Right hindlimb (tissue), 1 donor: ENCODE measurements around the gene ICE2.

ENCODE experiments used
- DNase-seq: peaks from one replicate; pipeline ENCODE4 v3.0.0-alpha.2; 2018

The ICE2 gene

DNA sequence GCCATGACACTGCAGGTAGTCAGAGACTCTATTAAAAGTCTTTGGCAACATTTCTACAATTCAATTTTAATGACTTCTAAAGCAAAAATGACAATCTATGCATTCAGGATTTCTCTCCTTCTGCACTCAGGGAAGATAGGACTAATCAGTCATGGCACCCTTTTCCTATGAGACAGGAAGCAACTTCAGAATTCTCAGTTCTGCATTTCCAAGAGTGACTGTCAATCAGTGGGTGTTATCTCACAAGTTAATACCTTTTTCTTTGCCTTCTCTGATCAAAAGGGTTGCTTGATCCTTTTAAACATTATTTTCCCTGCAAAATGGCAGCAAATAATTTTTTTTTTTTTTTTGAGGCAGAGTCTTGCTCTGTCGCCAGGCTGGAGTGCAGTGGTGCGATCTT, 7.8 kb upstream of the ICE2 start:
- no peak for DNase-seq

DNA sequence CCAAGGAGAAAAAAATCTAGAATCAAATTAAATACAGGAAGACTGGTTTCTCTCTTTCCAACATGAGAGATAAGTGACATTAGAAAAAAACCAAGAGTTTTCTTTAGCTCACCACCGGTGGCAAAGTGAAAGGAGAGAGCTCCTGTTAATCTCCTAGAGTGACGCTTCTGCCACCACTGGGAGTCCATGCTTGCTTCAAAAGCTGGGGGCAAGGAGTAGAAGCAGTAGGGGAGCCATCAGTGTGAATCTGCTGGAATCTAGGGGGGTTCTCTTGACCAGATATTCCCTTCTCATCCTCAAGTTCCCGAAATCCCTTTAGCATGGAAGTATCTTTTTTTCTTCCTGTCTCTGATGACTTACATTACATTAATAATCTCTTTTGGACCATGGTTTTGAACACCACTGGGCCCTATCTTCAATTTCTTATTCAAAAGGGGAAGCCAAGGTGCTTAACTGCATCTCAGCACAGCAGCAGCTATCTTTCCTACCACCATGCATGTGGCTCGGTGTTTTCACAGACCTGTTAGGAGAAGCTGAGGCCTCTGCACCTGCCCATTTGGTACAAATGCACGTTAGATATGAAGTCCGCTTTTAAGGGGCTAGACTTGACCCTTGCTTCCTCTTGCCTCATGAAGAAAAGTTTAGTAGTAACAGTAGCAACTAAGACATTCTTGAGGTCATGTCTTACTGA, 6.6 kb upstream of the ICE2 start:
- DNase-seq: no peak

DNA sequence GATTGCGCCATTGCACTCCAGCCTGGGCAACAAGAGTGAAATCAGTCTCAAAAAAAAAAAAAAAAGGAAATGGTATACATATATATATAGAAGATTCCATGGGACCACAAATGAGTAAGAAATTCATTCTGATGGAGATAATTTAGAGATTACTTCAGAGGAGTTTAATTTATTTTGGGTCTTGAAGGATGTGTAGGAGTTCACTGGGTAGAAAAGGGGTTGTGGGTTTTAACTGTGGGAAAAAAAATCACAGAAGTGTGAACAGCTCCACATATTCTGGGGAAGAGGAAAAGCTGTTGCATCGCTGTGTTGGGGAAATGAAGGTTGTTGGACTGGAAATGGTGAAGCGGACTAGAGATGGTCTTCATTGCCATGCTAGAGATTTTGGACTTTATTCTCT, 4.1 kb upstream of the ICE2 start:
- no peak for DNase-seq

DNA sequence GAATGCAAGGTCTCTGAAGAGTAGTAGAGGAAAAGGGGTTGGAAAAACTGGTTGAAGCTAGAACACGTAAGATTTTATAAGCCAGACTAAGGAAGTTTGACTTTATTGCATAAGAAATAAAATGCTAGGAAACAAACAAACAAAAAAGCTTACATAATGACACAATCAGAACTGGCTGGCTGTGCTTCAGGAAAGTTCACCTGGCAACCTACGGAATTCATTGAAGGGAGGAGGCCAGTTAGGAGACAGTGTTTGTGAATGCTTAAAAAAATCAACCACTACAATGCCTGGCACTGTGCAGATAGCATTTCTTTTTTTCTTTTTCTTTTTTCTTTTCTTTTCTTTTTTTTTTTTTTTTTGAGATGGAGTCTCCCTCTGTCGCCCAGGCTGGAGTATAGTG, 1.9 kb upstream of the ICE2 start:
- DNase-seq: no peak

DNA sequence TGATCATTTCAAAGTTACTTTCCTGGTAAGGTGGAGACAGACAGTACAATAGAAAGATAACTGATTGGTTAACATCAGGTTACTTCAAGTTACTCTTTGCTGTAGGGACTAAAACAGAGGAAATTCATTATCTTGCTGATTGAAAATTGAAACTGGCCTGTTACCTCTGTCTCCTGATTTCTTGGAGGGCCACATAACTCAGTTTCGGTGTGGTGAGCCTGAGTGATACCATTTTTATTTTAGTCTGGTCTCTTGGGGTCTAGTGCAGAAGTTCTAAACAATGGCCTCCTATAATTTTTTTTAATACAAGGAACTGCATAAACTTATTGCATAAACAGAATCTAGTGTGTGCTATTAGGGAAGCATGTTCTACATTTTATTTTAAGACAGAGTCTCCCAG, 1.2 kb upstream of the ICE2 start:
- DNase-seq: no peak

DNA sequence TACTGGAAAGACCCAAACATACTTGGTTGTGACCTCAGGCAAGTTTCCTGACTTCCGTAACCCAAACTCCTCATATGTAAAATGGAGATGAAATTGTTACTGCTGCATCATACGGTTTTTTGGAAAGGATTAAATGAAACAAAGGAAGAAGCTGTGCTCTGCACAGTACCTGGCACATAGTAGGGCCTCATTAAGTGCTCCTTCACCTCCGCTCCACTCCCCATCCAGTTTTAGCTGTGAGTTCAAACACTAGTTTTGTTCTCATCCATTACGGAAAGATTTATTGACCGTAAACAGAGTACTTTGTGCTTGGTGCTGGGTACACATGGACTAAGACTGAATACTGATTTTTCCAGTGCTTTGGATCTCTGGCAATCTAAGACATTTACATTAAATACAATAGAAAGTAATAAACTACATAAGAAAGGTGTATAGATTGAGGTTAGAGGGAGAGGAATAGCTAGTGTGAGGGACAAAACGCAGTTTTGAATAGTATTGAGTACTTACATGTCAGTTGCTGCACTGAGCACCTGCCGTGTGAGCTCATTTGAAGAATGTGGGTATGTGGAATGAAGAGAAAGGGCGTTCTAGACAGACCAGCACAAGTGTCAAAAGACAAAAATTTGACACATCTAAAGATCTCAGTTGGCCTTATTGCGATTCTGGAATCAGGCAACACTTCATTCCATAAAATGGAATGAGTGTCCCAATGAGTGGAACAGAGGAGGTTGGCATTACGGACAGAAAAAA, 594 bp upstream of the ICE2 start:
- DNase-seq: peak; percentile 22

DNA sequence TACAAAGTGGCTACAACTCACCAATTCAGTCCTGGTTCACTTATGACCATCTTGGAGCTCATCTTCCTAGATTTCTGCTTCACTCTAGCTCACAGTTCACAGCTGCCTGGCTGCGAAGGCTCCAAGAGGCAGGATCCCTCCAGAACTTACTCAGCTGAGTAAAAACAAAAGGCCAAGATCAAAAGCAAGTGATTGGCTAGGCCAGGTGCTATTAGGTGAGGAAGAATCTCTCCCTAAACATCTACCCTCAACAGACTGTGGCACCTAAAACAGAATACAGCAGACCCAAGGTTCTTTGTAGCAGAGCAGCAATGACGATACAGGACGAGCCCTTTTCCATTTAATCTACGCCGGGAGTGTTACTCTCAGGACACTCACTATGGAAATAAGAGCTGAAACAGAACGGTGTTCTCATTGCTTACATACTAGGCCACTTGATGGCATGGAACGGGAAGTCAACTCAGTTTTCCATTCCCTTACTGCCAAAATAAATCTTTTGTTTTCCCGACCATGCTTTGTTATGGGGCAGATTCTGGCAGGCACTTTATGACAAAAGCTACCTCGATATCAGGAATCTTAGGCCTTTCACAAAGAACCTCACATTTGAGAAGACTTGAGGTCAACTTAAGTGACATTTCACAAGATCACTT, 901 bp downstream of the ICE2 start:
- peak; percentile 32 for DNase-seq

DNA sequence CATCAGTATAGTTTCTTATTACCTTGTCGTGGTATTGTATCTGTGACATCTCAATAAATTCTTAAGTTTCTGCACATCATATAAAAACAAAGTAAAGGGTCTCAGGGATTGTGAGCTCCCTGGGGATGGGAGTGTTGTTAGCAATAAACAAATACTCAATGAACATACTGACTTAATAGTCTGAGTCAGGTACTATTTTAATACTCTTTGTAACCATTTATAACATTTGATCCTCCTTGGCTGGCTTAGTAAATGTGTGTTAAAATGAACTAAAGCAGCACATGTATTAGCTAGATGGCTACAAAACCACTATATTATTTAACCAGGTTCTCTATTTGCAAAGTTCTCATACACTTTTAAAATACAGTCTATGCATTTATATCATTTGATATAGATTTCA, 1.8 kb downstream of the ICE2 start:
- DNase-seq: no peak

DNA sequence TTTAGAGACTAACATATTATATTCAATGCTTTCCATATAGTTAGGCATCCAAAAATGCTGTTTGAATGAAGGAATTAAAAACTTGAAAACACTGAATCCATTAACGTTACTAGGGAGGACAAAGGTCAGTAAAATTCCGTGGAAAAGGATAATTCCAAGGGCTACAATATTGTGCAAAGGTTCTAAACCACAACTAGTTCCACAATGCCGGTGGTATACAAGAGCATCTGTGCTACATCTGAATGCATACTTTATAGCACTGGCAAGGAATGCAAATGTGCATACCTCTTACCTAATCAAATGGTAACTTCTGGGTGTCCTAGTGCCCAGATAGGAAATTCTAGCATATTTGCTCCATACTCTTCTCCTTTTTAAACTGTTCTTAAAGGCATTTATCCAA, 2.2 kb downstream of the ICE2 start:
- no peak for DNase-seq

DNA sequence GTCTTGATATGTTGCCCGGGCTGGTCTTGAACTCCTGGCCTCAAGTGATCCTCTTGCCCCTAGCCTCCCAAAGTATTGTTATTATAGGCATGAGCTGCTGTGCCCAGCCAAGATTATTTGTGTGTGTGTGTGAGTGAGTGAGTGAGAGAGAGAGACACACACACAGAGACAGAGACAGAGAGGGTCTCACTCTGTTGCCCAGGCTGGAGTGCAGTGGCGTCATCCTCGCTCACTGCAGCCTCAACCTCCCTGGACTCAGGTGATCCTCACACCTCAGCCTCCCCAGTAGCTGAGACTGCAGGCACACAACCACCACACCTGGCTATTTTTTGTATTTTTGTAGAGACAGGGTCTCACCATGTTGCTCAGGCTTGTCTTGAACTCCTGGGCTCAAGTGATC, 5.8 kb downstream of the ICE2 start:
- no peak for DNase-seq

DNA sequence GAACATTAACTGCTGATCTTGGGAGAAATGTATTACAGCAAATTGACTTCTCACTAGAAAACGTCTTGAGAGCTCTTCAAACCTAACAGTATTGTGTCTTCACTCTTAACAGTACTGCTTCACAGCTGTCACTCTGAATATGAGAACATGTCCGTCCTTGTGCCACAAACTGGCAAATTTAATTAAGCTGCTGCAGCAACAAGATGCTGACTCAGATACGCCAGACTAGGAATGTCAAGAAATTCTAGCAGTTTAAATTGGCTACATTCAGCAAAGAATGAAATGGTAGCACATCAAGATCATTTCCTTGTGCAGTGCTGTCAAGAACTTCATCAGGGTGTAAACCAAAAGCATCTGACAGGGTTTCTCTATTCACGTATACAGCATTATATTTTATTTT, 7.6 kb downstream of the ICE2 start:
- no peak for DNase-seq

DNA sequence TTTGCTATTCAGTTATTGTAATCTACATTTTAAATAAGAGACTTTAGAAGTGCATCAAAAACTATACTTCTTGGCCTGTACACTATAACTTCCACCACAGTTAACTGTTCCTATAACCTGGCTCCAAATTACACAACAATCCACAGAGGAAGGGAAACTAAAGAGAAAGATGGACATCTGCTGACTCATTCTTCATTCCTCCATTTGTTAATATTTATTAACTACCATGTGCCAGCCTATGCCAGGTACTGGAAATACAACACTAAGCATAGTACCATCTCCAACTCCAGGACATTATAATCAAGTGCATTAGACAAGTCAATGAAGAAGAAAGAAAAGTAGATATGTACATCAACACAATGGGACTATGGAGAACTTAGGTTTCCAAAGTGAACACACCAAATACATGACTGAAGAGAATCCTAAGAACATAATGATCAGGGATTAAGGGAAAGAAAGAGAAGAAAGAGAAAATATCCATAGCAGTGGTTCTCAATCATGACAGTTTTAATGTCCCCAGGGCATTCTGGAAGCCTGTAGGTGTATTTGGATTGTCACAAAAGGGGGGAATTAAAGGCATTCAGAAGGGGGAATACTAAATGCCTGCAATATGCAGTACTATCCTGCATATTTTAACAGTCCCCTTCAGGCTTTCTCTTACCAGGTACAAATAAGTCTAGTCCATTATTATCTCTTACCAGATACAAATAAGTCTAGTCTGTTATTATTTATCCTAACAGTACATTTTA, 8.9 kb downstream of the ICE2 start:
- DNase-seq: no peak

DNA sequence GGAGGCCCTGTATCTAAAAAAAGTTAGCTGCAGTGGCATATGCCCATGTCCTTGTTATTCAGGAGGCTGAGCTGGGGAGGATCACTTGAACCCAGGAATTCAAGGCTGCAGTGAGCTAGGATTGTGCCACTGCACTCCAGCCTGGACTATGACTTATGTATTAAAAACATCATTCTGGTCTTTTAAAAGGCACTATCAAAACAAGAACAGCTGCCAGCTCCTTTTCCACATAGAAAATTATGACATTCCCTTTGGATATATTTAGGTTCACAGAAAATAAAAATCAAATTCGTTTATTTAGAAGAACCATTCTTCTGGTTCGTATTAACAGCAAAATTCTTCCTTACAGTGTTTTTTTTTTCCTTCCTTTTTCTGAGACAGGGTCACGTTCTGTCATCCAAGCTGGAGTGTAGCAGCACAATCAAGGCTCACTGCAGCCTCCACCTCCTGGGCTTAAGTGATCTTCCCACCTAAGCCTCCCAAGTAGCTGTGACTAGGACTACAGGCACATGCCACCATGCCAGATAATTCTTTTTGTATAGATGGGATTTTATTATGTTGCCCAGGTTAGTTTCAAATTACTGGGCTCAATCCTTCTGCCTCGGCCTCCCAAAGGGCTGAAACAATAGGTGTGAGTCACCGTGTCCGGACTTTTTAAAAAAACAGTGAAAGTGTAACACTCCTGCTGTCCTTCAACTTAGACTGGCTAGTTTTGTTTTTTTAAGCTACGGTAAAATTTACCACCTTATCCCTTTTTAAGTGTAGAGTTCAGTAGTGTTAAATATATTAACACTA, 13.9 kb downstream of the ICE2 start:
- no peak for DNase-seq

DNA sequence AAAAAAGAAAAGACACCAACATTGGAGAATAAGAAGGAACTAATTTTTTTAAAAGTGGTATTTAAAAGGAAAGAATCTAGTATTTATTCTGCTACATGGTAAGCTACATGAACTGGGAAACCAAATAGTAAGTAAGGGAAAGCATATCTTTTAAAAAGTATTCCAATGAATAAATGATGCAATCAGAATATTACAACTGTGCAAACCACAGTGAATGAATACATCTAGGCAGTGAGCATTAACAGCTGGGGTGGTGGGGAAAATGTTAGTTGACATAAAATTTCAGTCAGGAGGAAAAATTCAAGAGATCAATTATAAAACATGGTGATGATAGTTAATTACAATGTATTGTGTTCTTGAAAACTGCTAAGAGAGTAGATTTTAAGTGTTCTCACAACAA, 16.9 kb downstream of the ICE2 start:
- no peak for DNase-seq

DNA sequence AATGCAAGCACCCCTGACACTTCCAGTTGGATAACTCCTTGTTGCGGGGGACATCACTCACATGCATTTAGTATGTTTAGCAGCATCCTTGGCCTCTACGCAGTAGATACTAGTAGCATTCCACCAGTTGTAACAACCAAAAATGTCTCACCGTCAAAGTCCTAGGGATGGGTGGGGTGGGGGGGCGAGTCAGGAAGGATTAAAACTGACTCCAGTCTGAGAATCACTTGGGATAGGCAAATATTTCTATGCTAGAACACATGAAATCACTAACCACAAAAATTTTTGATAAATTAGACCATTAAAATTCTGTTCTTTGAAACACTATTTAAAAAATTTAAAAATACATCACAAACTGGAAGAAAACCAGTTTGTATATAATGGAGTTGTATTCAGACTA, 18.0 kb downstream of the ICE2 start:
- no peak for DNase-seq

DNA sequence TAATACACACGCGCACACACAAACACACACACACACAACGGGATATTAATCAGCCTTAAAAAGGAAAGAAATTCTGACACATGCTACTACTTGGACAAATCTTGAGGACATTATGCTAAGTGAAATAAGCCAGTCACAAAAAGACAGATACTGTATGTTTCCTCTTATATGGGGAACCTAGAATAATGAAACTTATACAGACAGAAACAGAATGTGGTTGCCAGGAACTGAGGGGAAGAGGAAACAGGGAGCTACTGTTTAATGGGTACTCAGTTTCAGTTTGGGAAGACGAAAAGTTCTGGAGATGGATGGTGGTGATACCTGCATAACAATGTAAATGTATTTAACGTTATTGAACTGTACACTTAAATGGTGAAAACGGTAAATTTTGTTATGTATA, 20.2 kb downstream of the ICE2 start:
- DNase-seq: no peak

DNA sequence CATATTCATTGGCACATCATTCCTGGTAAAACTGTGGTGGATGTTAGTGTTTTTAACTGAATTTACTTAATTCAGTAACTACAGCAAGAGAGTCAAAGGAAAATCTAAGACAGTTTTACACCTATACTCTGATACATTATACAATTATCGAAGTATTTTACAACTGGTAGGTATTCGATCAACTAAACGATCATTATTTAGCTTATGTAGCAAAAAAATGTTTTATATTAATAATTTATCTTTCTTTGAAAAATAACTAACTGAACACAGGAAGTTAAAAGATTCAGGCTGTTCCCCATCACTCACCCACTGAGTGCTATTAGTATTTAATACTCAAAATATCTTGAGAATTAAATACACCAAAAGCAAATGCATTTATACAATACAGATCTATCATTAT, 21.0 kb downstream of the ICE2 start:
- DNase-seq: no peak

DNA sequence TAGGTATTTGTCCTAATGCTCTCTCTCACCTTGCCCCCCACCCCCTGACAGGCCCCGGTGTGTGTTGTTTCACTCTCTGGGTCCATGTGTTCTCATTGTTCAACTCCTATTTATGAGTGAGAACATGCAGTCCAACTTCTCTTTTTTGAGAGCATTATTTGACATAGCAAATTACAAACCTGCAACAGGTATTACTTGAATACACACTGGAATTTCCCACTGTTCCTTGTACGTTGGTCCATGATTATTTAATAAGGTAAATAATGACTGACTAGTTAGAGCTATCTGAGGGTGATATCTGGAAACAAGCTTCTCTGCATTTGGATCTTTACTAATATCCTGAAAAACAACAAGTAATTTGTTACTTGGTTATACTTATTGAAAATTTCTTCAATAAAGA, 24.1 kb downstream of the ICE2 start:
- DNase-seq: no peak

DNA sequence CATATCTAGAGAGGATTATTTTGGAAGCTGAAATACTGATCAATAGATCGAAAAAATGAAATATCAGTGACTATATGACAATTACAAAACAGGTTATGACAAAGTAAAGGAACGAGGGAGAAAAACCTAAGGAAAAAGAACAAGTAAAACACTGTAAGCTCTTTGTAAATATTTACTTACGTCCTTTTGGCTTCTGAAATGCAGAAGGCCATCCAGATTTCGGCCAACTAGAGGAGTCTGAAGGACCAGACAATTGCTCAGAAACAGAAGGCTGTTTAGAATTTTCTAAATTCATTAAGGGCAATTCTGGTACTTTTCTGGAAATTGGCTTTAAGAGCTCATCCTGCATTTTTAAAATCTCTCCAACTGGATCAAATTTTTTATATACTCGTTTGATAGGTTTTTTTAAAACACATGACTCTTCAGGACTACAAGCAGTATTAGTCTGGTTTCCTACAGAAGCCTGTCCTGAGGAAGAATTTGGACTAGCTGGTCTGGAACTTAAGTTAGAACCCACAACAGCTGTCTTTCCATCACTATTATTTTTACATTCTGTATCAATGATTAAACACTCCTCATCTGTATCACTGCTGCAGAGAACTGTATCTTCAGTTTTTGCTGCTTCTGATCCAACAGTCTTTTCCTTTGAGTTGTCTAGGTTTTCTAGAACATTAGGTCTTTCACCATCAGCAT, 30.1 kb downstream of the ICE2 start:
- no peak for DNase-seq

DNA sequence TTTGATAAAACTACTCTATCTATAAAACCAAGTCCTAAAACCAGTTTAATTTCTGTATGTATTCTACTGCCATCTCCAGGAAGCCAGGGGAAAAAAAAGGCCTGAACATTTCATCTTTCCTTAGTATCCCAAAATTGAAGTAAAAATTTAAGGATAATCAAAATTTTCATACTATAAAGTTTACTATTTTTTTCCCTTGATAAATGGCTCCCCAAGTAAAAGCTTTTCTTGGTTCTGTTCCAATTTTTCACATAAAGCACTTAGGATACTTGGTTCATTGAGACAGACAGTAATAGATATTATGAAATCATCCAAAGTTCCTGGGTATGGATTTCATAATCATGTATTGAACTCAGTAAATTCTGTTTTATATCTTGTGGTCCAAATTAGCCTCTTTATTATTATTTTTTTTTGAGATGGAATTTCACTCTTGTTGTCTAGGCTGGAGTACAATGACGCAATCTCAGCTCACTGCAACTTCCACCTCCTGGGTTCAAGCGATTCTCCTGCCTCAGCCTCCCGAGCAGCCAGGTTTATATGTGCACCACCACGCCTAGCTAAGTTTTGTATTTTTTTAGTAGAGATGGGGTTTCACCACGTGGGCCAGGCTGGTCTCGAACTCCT, 34.5 kb downstream of the ICE2 start:
- no peak for DNase-seq

DNA sequence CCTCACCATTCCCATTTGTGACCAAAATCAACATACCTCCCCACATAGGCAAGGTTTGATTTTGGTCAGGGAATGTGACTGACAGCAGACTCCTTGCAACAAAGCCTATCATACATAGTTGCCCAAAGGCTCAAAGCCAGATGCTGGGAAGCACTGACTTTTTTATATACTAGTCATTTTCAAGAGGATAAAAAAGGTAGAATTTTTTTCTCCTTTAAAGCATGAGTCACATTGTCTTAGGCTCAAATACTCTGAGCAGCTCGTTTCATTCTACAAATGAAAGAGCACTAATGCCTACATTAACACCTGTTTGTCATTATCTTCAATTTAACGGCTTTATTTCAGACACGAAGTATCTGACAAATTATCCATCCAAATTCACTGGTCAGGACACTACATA, 36.2 kb downstream of the ICE2 start:
- no peak for DNase-seq
